OCI-LY1 (cell line): ENCODE results near the gene PRSS3.

Source experiments
- CTCF ChIP-seq: fragments of 200-600 bp; sonication (generic), shearing (Covaris generic); IDR thresholded peaks from 2 replicates; pipeline ENCODE4 v1.5.1; 2017; ENCODE audit warnings: mild to moderate bottlenecking, antibody characterized with exemption, low read length, moderate library complexity, mixed read lengths
- EZH2 ChIP-seq: fragments of 200-600 bp; sonication (generic), shearing (Covaris generic); IDR thresholded peaks from 2 replicates; pipeline ENCODE4 v1.8.0; 2017; ENCODE audit warnings: borderline replicate concordance, mixed run types, mild to moderate bottlenecking, antibody characterized with exemption, low read length, moderate library complexity, mixed read lengths

- TF ChIP-seq CTCF (no peak), EZH2 (no peak)
These were observed 14.1 kb downstream of the PRSS3 start for GRCh38 chr9:33809506-33809905.
